ENCODE results near the gene RHOU.

The RHOU gene

DNA sequence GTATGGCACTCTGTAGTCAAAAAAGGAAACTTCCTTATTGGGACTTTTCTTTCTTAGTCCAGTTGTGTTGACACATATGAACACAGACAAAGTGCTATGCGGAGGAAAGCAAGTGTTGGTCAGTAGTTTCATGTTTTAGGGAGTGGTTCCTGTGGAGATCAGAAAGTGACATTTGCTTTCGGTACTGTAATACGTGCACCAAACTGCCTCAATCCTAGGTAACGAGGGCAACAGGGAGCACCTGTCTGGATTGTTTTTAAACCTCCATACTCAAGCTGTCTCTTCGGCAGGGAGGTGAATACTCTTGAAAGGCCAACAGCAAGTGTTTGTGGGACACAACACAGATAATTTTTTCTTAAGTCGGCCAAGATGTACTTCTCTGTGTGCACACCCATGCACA lies 9.1 kb downstream of the RHOU start:
- no peak for DNase-seq (ENCODE audit: low read depth)
- H3K4me3 ChIP-seq (ENCODE audit: low read length), result no peak overlapping the region
- TF ChIP-seq, protein P1, sequence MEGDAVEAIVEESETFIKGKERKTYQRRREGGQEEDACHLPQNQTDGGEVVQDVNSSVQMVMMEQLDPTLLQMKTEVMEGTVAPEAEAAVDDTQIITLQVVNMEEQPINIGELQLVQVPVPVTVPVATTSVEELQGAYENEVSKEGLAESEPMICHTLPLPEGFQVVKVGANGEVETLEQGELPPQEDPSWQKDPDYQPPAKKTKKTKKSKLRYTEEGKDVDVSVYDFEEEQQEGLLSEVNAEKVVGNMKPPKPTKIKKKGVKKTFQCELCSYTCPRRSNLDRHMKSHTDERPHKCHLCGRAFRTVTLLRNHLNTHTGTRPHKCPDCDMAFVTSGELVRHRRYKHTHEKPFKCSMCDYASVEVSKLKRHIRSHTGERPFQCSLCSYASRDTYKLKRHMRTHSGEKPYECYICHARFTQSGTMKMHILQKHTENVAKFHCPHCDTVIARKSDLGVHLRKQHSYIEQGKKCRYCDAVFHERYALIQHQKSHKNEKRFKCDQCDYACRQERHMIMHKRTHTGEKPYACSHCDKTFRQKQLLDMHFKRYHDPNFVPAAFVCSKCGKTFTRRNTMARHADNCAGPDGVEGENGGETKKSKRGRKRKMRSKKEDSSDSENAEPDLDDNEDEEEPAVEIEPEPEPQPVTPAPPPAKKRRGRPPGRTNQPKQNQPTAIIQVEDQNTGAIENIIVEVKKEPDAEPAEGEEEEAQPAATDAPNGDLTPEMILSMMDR (IDR thresholded peaks at IDR 0.05; ENCODE audit: insufficient read depth, low read depth, low read length, missing control alignments), result no peak

DNA sequence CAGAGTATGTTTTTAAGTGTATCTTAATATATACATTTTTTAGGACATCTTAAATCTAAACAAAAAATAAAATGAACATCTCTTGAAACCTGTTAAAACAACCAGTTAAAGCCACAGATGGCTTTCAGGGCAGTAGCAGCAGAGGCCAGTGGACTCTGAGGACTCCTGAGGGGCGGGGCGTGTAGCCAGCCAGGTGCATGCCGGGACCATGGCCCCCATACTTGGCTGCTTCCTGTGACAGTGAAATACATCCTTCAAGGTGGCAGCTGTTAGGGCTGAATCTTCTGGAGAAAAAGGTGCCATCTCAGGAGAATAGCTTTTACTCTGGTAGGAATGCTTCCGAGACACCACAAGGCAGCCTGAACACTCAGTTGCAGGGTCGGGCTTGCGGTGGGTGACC lies 9.6 kb downstream of the RHOU start:
- no peak for DNase-seq (ENCODE audit: low read depth)
- no peak overlapping the region for H3K4me3 ChIP-seq (ENCODE audit: low read length)
- TF ChIP-seq, protein P1 (IDR thresholded peaks at IDR 0.05; ENCODE audit: insufficient read depth, low read depth, low read length, missing control alignments), result no peak

DNA sequence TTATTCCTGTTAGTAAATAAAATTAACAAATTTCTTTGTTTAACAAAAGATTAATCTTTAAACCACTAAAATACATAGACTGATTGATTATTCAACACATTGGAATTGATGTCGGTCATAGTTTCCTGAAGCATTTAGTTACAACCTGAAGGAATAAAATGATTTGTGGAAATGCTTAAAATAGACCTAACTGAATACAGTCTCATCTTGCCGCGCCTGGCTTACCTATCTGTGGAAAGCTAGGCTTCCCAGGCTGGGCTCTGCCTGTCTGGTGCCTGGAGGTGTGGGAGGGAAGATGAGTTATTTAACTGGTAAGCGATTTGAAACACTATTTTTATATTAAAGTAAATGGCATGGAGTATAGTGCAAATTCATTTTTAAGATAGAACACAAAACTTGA lies 10.2 kb downstream of the RHOU start:
- TF ChIP-seq, protein P1 (IDR thresholded peaks at IDR 0.05; ENCODE audit: insufficient read depth, low read depth, low read length, missing control alignments), result no peak
- no peak for DNase-seq (ENCODE audit: low read depth)
- H3K4me3 ChIP-seq (ENCODE audit: low read length), result no peak overlapping the region

DNA sequence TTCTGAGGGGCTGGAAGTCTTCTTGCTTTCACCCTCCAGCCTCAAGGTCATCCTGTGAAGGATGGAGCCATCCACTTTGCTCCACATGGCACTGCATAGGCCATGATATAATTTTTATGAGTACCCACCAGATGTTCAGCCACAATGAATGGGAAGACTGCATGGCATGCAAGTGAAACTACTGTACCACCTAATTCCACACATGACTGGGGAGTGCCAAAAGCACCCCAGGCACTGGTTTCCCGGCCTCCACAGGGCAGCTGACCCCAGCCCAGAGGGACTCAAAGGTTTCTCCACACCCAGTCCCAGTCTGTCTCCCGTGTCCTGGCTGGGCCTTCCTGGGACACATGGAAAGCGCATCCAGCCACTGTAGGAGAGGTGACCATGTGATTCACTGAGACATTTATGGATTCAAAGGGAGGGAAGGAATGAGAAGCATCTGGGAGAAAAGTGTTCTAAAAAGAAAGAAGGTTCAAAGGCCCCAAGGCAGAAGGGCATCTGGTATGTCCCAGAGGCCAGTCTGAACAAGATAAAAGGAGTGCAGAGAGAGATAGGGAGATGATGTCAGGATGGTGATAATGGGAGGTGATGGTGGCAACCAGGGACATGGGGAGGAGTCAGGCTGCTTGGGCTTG lies 12.1 kb downstream of the RHOU start:
- no peak overlapping the region for H3K4me3 ChIP-seq (ENCODE audit: low read length)
- TF ChIP-seq, protein P1 (IDR thresholded peaks at IDR 0.05; ENCODE audit: insufficient read depth, low read depth, low read length, missing control alignments), result no peak
- no peak for DNase-seq (ENCODE audit: low read depth)

DNA sequence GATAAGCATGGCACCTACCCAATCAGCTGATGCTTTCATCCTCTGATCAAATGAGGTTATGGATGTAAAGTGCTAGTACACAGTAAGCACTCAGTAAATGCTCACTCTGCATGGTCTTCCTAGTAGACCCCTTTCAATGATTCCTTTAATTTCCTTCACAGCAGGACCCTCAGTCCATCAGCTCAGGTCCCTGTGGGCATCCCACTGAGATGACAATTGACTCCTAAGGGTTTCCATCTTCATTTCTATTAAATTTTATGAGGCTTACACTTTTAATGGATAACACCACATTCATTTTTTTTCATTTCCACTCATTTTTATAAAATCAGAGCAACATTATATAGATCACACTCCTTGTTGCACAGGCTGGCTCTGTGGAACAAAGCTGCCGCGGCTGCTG lies 12.8 kb downstream of the RHOU start:
- TF ChIP-seq, protein P1 (IDR thresholded peaks at IDR 0.05; ENCODE audit: insufficient read depth, low read depth, low read length, missing control alignments), result no peak
- H3K4me3 ChIP-seq (ENCODE audit: low read length), result no peak overlapping the region
- no peak for DNase-seq (ENCODE audit: low read depth)

DNA sequence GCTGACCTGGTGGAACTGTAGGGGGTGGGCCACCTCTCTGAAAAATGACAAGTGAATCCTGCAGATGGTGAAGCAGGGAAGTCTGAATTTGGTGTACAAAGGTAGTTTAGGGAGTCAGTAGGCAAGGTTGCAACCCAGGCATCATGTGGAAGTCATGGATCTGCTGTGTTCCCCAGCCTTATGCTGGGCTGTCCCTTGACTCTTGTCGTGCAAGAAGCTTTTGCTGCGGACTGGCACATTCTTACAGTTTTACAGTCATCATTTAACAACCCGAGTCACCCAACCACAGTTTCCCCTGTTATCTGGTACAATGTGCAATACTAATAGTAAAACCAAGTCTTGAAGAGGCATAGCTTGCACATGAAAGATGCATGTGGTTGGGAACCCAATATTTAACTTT lies 13.2 kb downstream of the RHOU start:
- TF ChIP-seq, protein P1 (IDR thresholded peaks at IDR 0.05; ENCODE audit: insufficient read depth, low read depth, low read length, missing control alignments), result no peak
- no peak for DNase-seq (ENCODE audit: low read depth)

DNA sequence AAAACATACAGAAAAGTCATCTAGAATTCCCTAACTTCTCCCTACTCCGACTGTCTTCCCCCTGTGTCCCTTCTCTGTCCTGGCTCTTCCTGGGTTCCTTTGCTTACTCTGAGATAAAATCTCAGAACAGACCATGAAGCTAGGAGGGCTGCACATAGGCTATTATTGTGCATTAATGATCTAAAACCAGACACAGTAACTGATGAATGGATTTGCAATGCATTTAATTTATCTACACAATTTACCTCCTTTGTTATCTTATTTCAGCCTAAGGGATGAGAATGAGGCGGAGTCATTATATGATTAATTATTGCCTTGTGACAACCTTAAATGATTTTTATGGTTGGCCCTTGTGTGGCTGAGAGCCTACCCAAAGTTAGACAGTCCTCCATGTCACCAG lies 14.5 kb downstream of the RHOU start:
- TF ChIP-seq, protein P1 (IDR thresholded peaks at IDR 0.05; ENCODE audit: insufficient read depth, low read depth, low read length, missing control alignments), result no peak
- no peak overlapping the region for H3K4me3 ChIP-seq (ENCODE audit: low read length)
- no peak for DNase-seq (ENCODE audit: low read depth)

More for the DNA sequence above, 13.2 kb downstream of the RHOU start:
- H3K4me3 ChIP-seq (ENCODE audit: low read length), result no peak overlapping the region
